Measurements from ENCODE around the gene SUSD4. TPM values are rescaled to one million over a fixed set of nuclear protein-coding genes. Genes with fewer than 3 reads are reported as not detected.
A peak's percentile ranks its signal among the peaks of the same experiment; 100 is the strongest.

SUSD4 gene
- total RNA-seq, 1 experiment from 2014 or later, result 3.2 TPM

DNA sequence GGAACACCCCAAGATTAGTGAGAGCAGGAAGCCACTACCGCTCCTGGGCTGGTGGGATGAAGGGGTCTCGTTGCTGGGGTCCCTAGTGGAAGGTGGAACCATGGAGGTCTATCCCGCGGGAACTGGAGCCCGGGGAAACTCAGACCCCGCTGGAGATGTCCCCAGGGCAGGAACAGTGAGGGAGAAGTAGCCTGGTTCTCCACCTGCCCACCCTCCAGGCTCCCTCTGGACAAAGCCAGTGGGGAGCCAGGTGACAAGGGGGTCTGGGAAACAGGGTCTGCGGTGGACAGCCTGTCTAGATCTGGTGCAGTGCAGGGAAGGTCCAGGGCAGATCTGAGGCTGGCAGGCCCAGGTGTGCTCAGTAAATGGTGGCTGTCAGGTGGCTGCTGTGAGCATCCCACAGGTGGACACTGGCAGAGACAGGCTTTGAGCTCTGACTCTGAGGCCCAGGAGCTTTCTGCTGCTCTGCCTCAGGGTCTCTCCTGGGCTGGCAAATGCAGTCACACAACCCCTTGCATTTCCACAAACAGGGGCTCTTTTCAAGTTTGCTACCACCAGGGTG, 132.9 kb downstream of the SUSD4 start:
- no peaks in the 10 kb centered on the region for H4K20me1 ChIP-seq (ENCODE audit: insufficient read depth)
- no peaks in the 10 kb centered on the region; the same call in 1 of the 2 replicates for H3K9me3 ChIP-seq (ENCODE audit: insufficient read depth, low read depth)
- no peaks in the 10 kb centered on the region for H3K27me3 ChIP-seq (ENCODE audit: insufficient read depth, low read depth)
- H3K36me3 ChIP-seq (ENCODE audit: low read depth), result no peaks in the 10 kb centered on the region
- peaks cover 26% of the 10 kb centered on the region for H3K4me1 ChIP-seq (replicated peaks; ENCODE audit: insufficient read depth)
- ChIA-PET CTCF (interaction anchor here (0.7 to 0.8 kb wide), 2 partner anchors 35 to 97 kb away, joined by 4 to 8 read pairs; no protein-coding TSS in a partner anchor), POLR2A (ENCODE audit: unreplicated experiment) (interaction anchor here (0.7 kb wide), 1 partner anchor 1496 kb away, joined by 3 read pairs; no protein-coding TSS in a partner anchor)
- BruUV-seq (replicated peaks), result TSS peak; percentile 95
- TF ChIP-seq EZH2 (IDR thresholded peaks at IDR 0.05; ENCODE audit: low read depth), result no peak
- H2AFZ ChIP-seq, result 0 out of 2 replicates have a peak overlapping the region, but pooled peaks have one; percentile 61
- no peaks in the 10 kb centered on the region for H3K9me2 ChIP-seq (ENCODE audit: insufficient read depth)
- H3F3A ChIP-seq (ENCODE audit: insufficient read depth, low read depth), result no peaks in the 10 kb centered on the region
- H3K4me3 ChIP-seq, result no peak overlapping the region
- no peak overlapping the region; the same call in 1 of the 2 replicates for H3K4me2 ChIP-seq
- H3K79me2 ChIP-seq (ENCODE audit: low read depth), result no peaks in the 10 kb centered on the region
- DNase-seq, result no peak
- intact Hi-C loops (cut with micrococcal nuclease; ENCODE audit: unreplicated experiment), result loop anchor here (10.0 kb wide), 1 partner anchor 46 kb away; no protein-coding TSS in a partner anchor
- no peak overlapping the region for H3K27ac ChIP-seq

DNA sequence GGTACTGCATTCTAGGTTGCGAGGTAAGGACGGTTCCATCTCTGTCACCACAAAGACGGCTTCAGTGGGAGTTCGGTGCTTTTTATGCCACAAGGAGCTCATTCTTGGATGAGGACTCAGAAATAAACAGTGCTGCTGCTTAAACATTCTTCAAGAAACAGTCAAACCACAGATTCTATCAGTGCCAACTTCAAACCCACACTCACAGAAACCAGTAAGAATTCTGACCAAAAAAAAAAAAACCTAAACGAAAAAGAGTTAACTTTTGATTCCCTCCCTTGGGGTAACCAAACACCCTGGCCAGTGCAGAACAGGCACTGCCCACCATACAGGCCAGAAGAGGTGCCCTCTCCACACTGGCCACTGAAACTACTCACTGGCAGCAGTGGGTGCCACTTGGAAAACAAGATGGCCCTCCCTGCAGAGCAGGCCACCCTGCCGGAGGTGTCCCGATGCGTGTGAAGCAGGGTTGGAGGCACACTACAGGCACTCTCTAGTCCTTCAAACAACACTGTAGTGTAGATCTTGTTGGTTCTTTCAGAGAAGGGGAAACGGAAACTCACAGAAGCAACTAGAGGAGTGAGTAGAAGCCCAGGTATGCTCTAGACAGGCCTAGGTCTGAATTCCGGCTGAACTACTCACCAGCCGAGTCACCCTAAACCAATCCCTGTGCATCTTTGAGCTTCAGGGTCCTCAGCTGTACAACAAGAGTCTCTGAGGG, 133.7 kb downstream of the SUSD4 start:
- H3K4me2 ChIP-seq, result 0 out of 2 replicates have a peak overlapping the region, but pooled peaks have one; percentile 35
- H3K4me1 ChIP-seq (replicated peaks; ENCODE audit: insufficient read depth), result peaks cover 26% of the 10 kb centered on the region
- BruUV-seq (replicated peaks), result TSS peak; percentile 88
- intact Hi-C loops (cut with micrococcal nuclease; ENCODE audit: unreplicated experiment), result loop anchor here (1.0 to 10.0 kb wide), 2 partner anchors 46 to 87 kb away; partner anchors contain the start of gene TLR5
- H4K20me1 ChIP-seq (ENCODE audit: insufficient read depth), result no peaks in the 10 kb centered on the region
- no peaks in the 10 kb centered on the region; the same call in 1 of the 2 replicates for H3K9me3 ChIP-seq (ENCODE audit: insufficient read depth, low read depth)
- POLR2A ChIA-PET (ENCODE audit: unreplicated experiment), result interaction anchor here (0.6 to 0.7 kb wide), 6 partner anchors 24 to 1497 kb away, joined by 3 to 13 read pairs (median 6); no protein-coding TSS in a partner anchor
- no peaks in the 10 kb centered on the region for H3K27me3 ChIP-seq (ENCODE audit: insufficient read depth, low read depth)
- no peaks in the 10 kb centered on the region for H3K79me2 ChIP-seq (ENCODE audit: low read depth)
- no peak overlapping the region for H3K4me3 ChIP-seq
- H3F3A ChIP-seq (ENCODE audit: insufficient read depth, low read depth), result no peaks in the 10 kb centered on the region
- peak overlapping the region; percentile 68 for H3K27ac ChIP-seq
- CTCF ChIA-PET, result interaction anchor here (0.7 to 1.2 kb wide), 7 partner anchors 34 to 1104 kb away, joined by 3 to 8 read pairs (median 4); no protein-coding TSS in a partner anchor
- no peaks in the 10 kb centered on the region for H3K9me2 ChIP-seq (ENCODE audit: insufficient read depth)
- peak; percentile 54 to 75 for DNase-seq
- TF ChIP-seq EZH2 (IDR thresholded peaks at IDR 0.05; ENCODE audit: low read depth), result no peak
- TF ChIP-seq, protein P1, sequence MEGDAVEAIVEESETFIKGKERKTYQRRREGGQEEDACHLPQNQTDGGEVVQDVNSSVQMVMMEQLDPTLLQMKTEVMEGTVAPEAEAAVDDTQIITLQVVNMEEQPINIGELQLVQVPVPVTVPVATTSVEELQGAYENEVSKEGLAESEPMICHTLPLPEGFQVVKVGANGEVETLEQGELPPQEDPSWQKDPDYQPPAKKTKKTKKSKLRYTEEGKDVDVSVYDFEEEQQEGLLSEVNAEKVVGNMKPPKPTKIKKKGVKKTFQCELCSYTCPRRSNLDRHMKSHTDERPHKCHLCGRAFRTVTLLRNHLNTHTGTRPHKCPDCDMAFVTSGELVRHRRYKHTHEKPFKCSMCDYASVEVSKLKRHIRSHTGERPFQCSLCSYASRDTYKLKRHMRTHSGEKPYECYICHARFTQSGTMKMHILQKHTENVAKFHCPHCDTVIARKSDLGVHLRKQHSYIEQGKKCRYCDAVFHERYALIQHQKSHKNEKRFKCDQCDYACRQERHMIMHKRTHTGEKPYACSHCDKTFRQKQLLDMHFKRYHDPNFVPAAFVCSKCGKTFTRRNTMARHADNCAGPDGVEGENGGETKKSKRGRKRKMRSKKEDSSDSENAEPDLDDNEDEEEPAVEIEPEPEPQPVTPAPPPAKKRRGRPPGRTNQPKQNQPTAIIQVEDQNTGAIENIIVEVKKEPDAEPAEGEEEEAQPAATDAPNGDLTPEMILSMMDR (conservative IDR thresholded peaks at IDR 0.05), result no peak
- H3K36me3 ChIP-seq (ENCODE audit: low read depth), result no peaks in the 10 kb centered on the region
- 0 out of 2 replicates have a peak overlapping the region, but pooled peaks have one; percentile 61 for H2AFZ ChIP-seq

DNA sequence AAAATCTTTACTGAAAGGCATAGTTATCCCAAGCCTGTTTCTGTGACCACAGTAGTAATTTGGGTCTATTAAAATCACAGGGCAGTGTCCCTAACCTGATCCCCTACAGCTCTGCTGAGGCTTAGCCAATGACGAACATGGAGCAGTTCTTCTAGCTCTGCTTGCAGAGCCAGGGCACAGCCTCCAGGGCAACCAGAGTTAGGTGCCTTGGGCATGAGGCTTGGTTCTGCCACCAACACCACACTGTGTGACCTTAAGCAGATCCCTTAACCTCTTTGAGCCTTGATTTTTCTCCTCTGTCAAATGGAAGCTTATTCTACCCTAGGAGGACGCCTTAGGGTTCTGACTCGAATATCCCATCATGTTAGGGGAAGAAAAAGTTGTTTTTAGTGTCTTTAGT, 134.2 kb downstream of the SUSD4 start:
- no peak overlapping the region for H2AFZ ChIP-seq
- CTCF ChIA-PET, result interaction anchor here (0.6 to 1.2 kb wide), 6 partner anchors 89 to 1105 kb away, joined by 3 to 7 read pairs (median 4); no protein-coding TSS in a partner anchor
- H3K9me3 ChIP-seq (ENCODE audit: insufficient read depth, low read depth), result no peaks in the 10 kb centered on the region; the same call in 1 of the 2 replicates
- TF ChIP-seq, protein P1 (conservative IDR thresholded peaks at IDR 0.05), result no peak
- no peak for TF ChIP-seq EZH2 (IDR thresholded peaks at IDR 0.05; ENCODE audit: low read depth)
- H3K27me3 ChIP-seq (ENCODE audit: insufficient read depth, low read depth), result no peaks in the 10 kb centered on the region
- H3K79me2 ChIP-seq (ENCODE audit: low read depth), result no peaks in the 10 kb centered on the region
- no peak for DNase-seq
- no peaks in the 10 kb centered on the region for H3K9me2 ChIP-seq (ENCODE audit: insufficient read depth)
- H3K36me3 ChIP-seq (ENCODE audit: low read depth), result no peaks in the 10 kb centered on the region
- H3K4me3 ChIP-seq, result no peak overlapping the region
- H4K20me1 ChIP-seq (ENCODE audit: insufficient read depth), result no peaks in the 10 kb centered on the region
- peaks cover 26% of the 10 kb centered on the region for H3K4me1 ChIP-seq (replicated peaks; ENCODE audit: insufficient read depth)
- no peaks in the 10 kb centered on the region for H3F3A ChIP-seq (ENCODE audit: insufficient read depth, low read depth)
- intact Hi-C loops (cut with micrococcal nuclease; ENCODE audit: unreplicated experiment), result loop anchor here (1.0 to 10.0 kb wide), 2 partner anchors 45 to 86 kb away; partner anchors contain the start of gene TLR5
- no TSS peak for BruUV-seq (replicated peaks)
- POLR2A ChIA-PET (ENCODE audit: unreplicated experiment), result interaction anchor here (0.6 to 0.7 kb wide), 5 partner anchors 23 to 611 kb away, joined by 3 to 13 read pairs (median 9); no protein-coding TSS in a partner anchor
- no peak overlapping the region for H3K4me2 ChIP-seq
- no peak overlapping the region; the same call in 1 of the 2 replicates for H3K27ac ChIP-seq

Measured in PC-9 (cell line).